Fibroblast of lung (primary cell): Measurements from ENCODE around the gene FAM167B. TPM values are rescaled to one million over a fixed set of nuclear protein-coding genes. Genes with fewer than 3 reads are reported as not detected.
A peak's percentile ranks its signal among the peaks of the same experiment; 100 is the strongest.

Source experiments
- DNase-seq, 2 donors: peaks; one replicate each; pipeline versions ENCODE4 v3.0.0 to v3.0.0-alpha.2; 2010; ENCODE audit warnings: low read depth in 2 of 2
- H2AFZ ChIP-seq: 2 replicates; pipeline ENCODE4 v1.5.1; 2012; ENCODE audit warnings: low read length, control low read depth, inconsistent platforms
- H3K27ac ChIP-seq: 2 replicates; pipeline ENCODE4 v1.5.1; 2011; ENCODE audit warnings: low read length, control low read depth; ENCODE audit not compliant: insufficient read depth
- H3K27me3 ChIP-seq: 2 replicates; pipeline ENCODE4 v1.5.1; 2011; ENCODE audit warnings: mild to moderate bottlenecking, low read length; ENCODE audit not compliant: control insufficient read depth, insufficient read depth
- H3K36me3 ChIP-seq: 2 replicates; pipeline ENCODE4 v1.5.1; 2011; ENCODE audit warnings: low read length; ENCODE audit not compliant: control insufficient read depth, insufficient read depth
- H3K4me1 ChIP-seq: 2 replicates; pipeline ENCODE4 v1.5.1; 2011; ENCODE audit warnings: low read length; ENCODE audit not compliant: control insufficient read depth, insufficient read depth; ENCODE audit errors: extremely low read depth
- H3K4me2 ChIP-seq: 2 replicates; pipeline ENCODE4 v1.5.1; 2011; ENCODE audit warnings: low read length, control low read depth; ENCODE audit not compliant: insufficient read depth; ENCODE audit errors: extremely low read depth
- H3K4me3 ChIP-seq, 4 experiments: fragments of 200-600 bp in 1 of 4; sonication (generic) in 1 of 4; replicated peaks in 1 of 4; 2 replicates each; pipeline ENCODE4 v1.5.1; 2011 to 2016; ENCODE audit warnings: low read length in 4 of 4, low read depth in 3 of 4, mild to moderate bottlenecking in 3 of 4, control low read depth in 2 of 4, inconsistent platforms in 1 of 4, mixed read lengths in 1 of 4; ENCODE audit not compliant: insufficient read depth in 1 of 4; ENCODE audit errors: control extremely low read depth in 1 of 4
- H3K79me2 ChIP-seq: 2 replicates; pipeline ENCODE4 v1.5.1; 2012; ENCODE audit warnings: mild to moderate bottlenecking, low read length, inconsistent platforms; ENCODE audit not compliant: control insufficient read depth, insufficient read depth
- H3K9ac ChIP-seq: 2 replicates; pipeline ENCODE4 v1.5.1; 2011; ENCODE audit warnings: mild to moderate bottlenecking, low read length, control low read depth; ENCODE audit not compliant: insufficient read depth
- H3K9me3 ChIP-seq: 2 replicates; pipeline ENCODE4 v1.5.1; 2012; ENCODE audit warnings: low read depth, low read length; ENCODE audit not compliant: control insufficient read depth, insufficient read depth
- H4K20me1 ChIP-seq: 2 replicates; pipeline ENCODE4 v1.5.1; 2011; ENCODE audit warnings: low read length; ENCODE audit not compliant: control insufficient read depth, insufficient read depth; ENCODE audit errors: extremely low read depth
- CTCF ChIP-seq, 2 donors: IDR thresholded peaks in 1 of 2; conservative IDR thresholded peaks in 1 of 2; 1 replicate in 1 of 2; 2 replicates in 1 of 2; pipeline ENCODE4 v1.5.1; 2011 to 2012; ENCODE audit warnings: low read length in 2 of 2, control low read depth in 1 of 2, inconsistent platforms in 1 of 2, low read depth in 1 of 2, mild to moderate bottlenecking in 1 of 2
- EZH2 ChIP-seq: IDR thresholded peaks from 2 replicates; pipeline ENCODE4 v1.5.1; 2012; ENCODE audit warnings: low read length, control low read depth, mild to moderate bottlenecking; ENCODE audit errors: missing control alignments
- polyA plus RNA-seq, 2 donors: library from polyadenylated mRNA; depleted of rRNA in 1 of 2; stranded (reverse) in 1 of 2; unstranded in 1 of 2; fragments of >200 nt; gene quantifications; 2 replicates each; pipeline ENCODE4 v1.2.1, GENCODE V29; 2011 to 2012; ENCODE audit warnings: missing spikeins in 1 of 2
- total RNA-seq: library from RNA; depleted of rRNA; stranded (reverse); fragments of >200 nt; gene quantifications from 2 replicates; pipeline ENCODE4 v1.2.1, GENCODE V29; 2014

FAM167B gene
- total and polyA plus RNA-seq, 2 donors (not counting 1 experiment from before 2014, with no cell fraction given) = 1.3 to 2.1 TPM

GRCh38 chr1:32221581-32221979 is 25.4 kb upstream of the FAM167B start:
- Histone ChIP-seq H2AFZ (peak overlapping the region; percentile 2), H3K27ac (peak overlapping the region; percentile 100), H3K79me2 (peaks cover 33% of the 10 kb centered on the region), H4K20me1 (no peaks in the 10 kb centered on the region), H3K4me1 (peaks cover 20% of the 10 kb centered on the region), H3K36me3 (peaks cover 16% of the 10 kb centered on the region), H3K9me3 (no peaks in the 10 kb centered on the region), H3K27me3 (no peaks in the 10 kb centered on the region), H3K4me2 (peak overlapping the region; percentile 94), H3K4me3 (peak overlapping the region; percentile 77 to 88 (median 82)), H3K9ac (peak overlapping the region; percentile 98)
- no peak for DNase-seq
- TF ChIP-seq CTCF (conservative IDR thresholded peaks at IDR 0.05 in 1 of 2, IDR thresholded peaks at IDR 0.05 in 1 of 2; ENCODE audit: low read depth in 1 of 2, low read length in 2 of 2) (no peak), EZH2 (no peak)

GRCh38 chr1:32221980-32222755 is 24.9 kb upstream of the FAM167B start, which contains the start of the genes EIF3I and TMEM234:
TSS of gene EIF3I (plus strand) at chr1:32222407. CDS start at chr1:32222442, 35 bp downstream.
TSS of gene TMEM234 (minus strand) at chr1:32222353. CDS start at chr1:32222322, 31 bp downstream.
- peak within 1 kb of the TSS; percentile 77 to 88 (median 82) for H3K4me3 ChIP-seq
- peak; percentile 91 for DNase-seq
- H3K4me2 ChIP-seq = peak within 1 kb of the TSS; percentile 94
- TF ChIP-seq CTCF (conservative IDR thresholded peaks at IDR 0.05 in 1 of 2, IDR thresholded peaks at IDR 0.05 in 1 of 2; ENCODE audit: low read depth in 1 of 2, low read length in 2 of 2) = no peak
- TF ChIP-seq EZH2 = no peak
- peak within 1 kb of the TSS; percentile 11 for H2AFZ ChIP-seq
- peak within 1 kb of the TSS; percentile 100 for H3K27ac ChIP-seq
- peak within 1 kb of the TSS; percentile 98 for H3K9ac ChIP-seq
- H3K79me2 ChIP-seq = peaks cover 33% of the 10 kb centered on the region
- H3K4me1 ChIP-seq = peaks cover 20% of the 10 kb centered on the region
- H3K27me3 ChIP-seq = no peaks in the 10 kb centered on the region
- no peaks in the 10 kb centered on the region for H3K9me3 ChIP-seq
- no peaks in the 10 kb centered on the region for H4K20me1 ChIP-seq
- H3K36me3 ChIP-seq = peaks cover 11% of the 10 kb centered on the region

DNA sequence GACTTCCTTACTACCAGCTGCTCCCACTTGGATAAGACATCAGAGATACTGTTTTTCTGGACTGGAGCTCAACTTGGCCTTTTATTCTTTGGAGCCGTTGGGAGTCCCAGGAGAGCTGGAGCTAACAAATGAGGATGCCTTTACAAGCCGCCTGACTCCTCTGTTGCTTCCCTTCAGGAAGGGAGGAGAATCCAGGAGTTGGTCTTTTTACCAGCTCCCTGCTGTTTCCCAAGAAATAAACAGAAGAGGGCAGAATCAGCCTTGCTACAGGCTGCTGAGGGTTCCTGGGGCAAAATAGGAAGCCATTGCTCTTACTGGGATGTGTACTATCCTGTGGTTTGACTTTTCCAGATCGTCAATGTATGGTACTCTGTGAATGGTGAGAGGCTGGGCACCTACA is 23.3 kb upstream of the FAM167B start:
- no peaks in the 10 kb centered on the region for H3K9me3 ChIP-seq
- no peak overlapping the region for H3K9ac ChIP-seq
- peak overlapping the region; percentile 100 for H3K27ac ChIP-seq
- no peak for TF ChIP-seq CTCF (conservative IDR thresholded peaks at IDR 0.05 in 1 of 2, IDR thresholded peaks at IDR 0.05 in 1 of 2; ENCODE audit: low read depth in 1 of 2, low read length in 2 of 2)
- TF ChIP-seq EZH2 = no peak
- no peaks in the 10 kb centered on the region for H3K27me3 ChIP-seq
- no peak overlapping the region for H2AFZ ChIP-seq
- H3K4me2 ChIP-seq = peak overlapping the region; percentile 63
- peaks cover 20% of the 10 kb centered on the region for H3K36me3 ChIP-seq
- H4K20me1 ChIP-seq = no peaks in the 10 kb centered on the region
- H3K4me1 ChIP-seq = peaks cover 20% of the 10 kb centered on the region
- peaks cover 33% of the 10 kb centered on the region for H3K79me2 ChIP-seq
- no peak for DNase-seq
- H3K4me3 ChIP-seq = peak overlapping the region in 2 of 4 experiments; percentile 11 to 16
